Limb (tissue), 2 donors: ENCODE measurements around the gene FMNL2.
A peak's percentile ranks its signal among the peaks of the same experiment; 100 is the strongest.

Experiments used
- DNase-seq, 2 donors: peaks; one replicate each; pipeline ENCODE4 v3.0.0-alpha.2; 2016; ENCODE audit errors: extremely low spot score in 2 of 2

Gene FMNL2

DNA sequence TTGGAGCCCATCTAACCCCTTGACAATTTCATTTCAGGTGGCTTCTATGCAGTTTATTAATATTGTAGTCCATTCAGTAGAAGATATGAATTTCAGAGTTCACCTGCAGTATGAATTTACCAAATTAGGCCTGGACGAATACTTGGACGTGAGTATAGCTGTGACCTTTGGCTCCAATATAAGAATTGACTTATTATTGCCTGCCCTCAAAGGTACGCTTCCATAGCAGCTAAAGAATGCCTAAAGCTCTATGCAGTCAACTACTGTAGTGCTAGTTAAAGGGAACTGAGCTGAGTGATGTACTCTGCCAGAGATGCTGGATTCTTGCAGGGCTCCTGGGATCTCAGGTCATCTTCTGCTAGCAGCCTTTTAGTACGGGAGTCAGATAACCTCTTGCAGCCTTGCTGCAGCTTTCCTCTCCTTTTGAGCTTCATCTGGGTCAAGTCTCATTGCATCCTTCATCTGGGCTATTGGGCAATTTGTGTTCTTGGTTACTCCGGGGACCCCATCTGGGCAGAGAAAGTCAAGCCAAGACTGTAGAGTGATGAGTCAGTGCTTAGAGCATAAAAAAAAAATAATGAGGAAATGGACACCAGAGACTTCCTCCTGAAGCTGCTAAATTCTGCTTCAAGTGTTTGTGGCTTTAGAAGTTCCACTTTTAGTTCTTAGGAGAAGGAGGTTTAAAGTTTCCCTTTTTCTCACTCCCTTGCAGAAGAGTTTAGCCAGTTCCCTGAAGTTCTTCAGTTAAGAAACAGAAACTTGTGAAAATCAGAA is 276.7 kb downstream of the FMNL2 start:
- no peak for DNase-seq

DNA sequence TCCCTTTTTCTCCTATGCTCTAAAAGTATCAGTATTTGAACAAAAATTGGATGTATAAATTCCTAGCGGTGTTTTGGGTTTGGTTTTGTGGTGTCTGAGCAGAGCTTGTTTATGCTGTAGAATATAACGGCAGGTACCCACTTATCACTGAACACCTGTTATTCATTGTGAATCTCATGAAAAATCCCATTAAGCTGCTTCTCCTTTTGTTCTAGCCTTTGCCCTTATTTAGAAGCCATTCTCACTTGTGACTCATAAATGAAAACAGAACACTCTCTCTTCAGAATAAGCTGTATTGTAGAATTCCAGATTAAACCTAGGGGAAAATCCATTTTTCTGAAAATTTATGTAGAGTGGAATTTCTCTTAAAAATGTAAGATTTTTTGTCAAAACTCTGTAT is 278.3 kb downstream of the FMNL2 start:
- DNase-seq = no peak

- no peak for DNase-seq
These were observed 280.2 kb downstream of the FMNL2 start for GRCh38 chr2:152615177-152615576.

- DNase-seq = no peak
These were observed 282.6 kb downstream of the FMNL2 start for GRCh38 chr2:152617456-152618192.

DNA sequence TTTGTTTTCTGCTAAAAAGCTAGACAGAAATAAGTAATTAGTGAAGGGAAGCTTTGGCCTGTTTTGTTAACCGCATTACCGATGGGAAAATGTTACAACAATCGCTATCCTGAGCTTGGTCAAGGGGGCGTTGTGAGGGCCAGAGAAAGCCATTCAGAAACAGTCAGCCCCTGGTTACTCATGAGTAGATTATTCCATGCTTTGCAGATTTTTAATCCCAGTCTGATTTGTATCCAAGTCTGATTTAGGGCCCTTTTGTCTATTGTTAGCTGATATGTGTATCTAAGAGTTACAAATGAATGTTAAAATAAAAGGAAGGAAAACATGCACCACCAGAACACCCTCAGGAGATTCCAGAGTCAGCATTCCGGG is 283.2 kb downstream of the FMNL2 start:
- DNase-seq = no peak

DNA sequence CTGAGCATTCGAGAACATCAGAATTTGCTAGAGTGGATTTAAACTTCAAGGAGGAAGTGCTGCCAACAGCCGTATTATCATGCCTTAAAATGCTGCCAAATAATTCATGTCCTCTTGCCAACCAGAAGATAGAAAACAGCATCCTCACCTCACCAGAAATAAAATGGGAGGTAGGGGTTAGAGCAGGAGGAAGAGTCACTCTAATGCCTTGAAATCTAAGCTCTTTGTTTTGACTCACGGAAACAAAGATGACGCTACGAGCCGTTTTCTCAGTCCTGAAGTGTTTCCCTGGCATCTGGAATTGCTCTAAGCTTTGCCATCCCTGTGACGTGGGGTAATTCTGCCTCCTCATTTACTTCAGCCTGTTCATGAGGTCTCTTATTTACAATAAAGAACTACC is 285.2 kb downstream of the FMNL2 start:
- DNase-seq = no peak

DNA sequence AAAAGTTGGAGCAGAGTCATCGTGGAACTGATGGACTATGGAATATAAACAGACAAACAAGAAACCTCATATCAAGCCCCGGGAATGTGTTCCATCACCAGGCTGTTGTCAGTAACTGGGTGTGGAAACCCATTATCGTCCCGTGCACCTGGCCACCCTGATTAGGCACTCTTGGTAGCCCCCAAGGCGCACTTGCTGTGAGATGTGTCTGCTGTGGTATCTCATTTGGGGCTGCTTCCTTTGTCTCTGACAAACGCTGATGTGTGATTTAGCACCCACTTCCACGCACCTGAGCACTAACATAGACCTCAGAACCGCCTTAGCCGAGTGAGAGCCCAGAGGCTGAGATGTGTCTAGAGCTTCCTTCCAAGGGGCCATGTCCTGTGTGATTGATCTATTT is 286.0 kb downstream of the FMNL2 start:
- no peak for DNase-seq

- DNase-seq = peak in 1 of 2 donors; percentile 39
These were observed 287.2 kb downstream of the FMNL2 start for GRCh38 chr2:152622219-152622618.

GRCh38 chr2:152623076-152623740 is 288.2 kb downstream of the FMNL2 start:
- DNase-seq = no peak

GRCh38 chr2:152623775-152624174 is 288.8 kb downstream of the FMNL2 start:
- no peak for DNase-seq

DNA sequence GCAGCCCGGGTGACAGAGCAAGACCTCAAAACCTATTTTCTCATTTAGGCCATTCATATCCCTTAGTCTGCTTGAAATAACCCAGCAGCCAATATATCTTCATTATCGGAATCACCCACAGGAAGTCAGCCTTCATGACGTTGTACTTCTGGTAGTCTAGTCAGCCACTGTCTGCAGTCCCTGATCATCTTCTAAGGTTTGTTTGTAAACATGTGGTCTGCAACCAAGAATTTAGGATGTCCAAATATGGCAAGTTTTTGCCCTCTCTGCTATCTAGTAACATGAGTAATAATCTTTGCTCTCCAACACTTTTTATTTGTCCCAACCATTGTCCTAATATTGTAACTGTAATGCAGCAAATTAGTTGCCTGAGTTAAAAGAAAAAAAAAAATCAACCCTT is 289.8 kb downstream of the FMNL2 start:
- DNase-seq = no peak

DNA sequence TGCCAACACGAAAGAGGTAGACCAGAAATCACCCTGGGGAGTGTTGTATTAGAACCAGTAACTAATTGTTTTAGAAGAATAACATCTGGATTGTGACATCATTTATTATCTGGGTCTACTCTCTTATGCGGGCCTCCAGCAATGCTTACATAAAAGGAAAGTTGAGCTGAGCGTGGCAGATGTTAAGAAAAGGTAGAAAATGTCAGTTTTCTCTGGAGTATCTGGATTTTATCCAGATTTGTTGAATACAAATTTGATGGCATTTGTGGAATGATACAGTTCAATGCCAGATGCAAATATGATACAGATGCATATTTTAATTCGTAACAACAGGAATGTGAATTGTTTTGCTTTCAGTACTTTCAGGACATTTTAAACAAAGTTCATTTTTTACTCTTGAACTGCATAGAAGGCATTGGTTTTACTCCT is 292.0 kb downstream of the FMNL2 start:
- DNase-seq = no peak

DNA sequence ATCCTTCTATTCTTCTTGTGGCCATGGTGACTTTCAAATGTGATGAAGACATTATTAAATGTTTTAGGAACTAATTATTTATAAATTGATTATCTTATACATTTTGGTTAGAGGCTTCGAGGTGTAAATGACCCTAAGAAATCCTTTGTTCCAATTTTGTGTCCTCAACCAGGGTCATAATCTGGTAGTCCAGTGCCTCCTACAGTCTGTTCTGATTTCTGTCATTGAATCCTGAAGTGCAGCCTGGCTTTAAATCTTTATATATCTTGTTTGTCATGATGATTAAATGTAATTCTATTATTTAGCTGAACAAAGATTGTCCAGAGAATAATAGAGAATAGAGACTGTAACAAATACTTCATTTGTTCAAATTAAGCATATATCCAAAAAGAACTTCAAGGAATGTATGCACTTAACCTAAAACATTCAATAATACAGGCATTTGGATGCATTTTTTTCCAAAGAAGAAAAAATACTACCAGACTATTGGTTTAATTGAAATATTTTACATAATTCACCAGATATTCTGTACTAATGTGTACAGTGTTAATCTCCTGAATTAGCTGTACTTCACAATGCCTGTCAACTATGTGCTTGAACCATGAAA is 292.5 kb downstream of the FMNL2 start:
- no peak for DNase-seq

GRCh38 chr2:152629202-152629601 is 294.2 kb downstream of the FMNL2 start:
- DNase-seq = no peak

DNA sequence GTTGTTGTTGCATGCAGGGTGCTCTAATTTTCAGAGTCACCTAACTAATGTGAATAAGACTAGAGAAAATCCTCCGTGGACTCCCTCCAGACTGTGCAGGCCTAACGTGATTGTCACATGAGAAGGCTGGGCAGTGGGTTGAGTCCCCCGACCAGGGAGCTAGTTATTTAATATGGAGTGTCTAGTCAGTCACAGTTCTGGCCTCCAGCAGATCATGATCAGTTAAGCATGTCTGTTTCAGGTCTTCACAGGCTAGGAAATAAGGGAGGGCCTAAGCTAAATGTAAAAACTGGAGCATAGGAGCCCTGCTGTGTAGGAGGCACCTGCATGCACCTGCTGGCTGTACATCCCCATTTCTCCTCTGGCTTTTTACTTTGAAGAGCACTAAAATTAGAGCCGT is 295.5 kb downstream of the FMNL2 start:
- DNase-seq = no peak

- DNase-seq = no peak
These were observed 297.8 kb downstream of the FMNL2 start for GRCh38 chr2:152632736-152633135.

DNA sequence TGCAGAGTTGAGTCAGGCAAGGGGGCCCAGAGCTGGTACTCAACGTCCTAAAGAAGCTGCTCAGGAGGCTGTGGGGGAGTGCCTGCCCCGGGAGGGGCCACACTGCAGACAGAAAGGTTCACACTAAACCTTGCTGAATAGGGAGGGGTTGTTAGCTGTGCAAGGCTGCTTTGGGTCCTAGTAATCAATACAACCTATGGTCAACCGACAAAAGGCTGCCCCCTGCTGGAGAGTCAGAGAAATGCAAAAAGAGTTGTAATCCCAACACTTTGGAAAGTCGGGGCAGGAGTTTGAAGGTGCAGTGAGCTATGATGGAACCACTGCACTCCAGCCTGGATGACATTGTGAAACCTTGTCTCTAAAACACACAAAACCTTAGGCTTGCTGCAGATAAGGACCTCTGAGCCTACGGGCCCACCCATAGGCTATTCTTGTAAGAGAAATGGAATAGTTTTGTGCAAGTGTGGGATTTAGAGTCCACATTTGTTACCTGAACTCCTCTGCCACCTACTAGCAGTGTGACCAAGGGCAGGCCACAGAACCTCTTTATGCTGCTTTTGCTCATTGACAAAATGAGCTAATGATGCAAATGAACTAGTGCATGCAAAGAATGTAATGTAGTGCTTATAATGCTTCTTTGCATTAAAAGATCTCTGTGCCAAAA is 300.8 kb downstream of the FMNL2 start:
- peak; percentile 62 to 80 for DNase-seq

DNA sequence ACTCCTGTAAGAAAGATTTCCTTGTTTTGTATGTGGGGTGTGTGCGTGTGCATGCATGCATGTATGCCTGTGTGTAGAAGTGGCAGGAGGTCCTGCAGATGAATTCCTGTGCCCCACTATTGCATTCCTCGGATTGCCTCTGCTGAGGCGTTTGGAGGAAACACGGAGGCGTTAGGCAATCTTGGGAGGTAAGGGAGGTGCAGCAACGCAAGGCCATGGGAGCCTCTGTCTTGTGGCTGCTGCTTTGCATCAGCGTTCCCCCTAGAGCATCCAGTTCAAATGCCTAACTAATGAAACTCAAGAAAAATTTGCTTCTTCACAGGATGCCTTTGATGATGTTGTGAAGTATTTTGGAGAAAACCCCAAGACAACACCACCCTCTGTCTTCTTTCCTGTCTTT is 302.3 kb downstream of the FMNL2 start:
- DNase-seq = no peak

- DNase-seq = no peak
These were observed 303.1 kb downstream of the FMNL2 start for GRCh38 chr2:152638056-152638455.

DNA sequence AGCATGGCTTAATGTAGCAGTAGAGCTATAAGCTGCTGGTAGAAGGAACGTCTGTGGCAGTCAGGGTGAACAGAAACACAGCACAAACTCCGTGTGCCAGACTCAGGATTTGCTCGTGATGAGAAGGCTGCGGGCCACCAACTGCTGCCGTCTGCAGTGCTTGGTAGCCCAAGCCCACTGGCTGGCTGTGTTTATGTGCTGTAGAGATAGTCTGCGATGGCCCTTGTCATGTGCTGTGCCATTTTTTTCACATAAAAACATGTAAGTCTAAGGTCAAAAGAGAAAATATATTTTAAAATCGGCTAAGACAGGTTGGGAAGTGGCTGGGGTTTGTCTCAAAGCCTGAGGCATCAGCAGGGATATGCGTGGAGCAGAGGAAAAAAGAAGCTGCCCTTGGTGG is 303.6 kb downstream of the FMNL2 start:
- DNase-seq = no peak

GRCh38 chr2:152644189-152644873 is 309.4 kb downstream of the FMNL2 start:
- no peak for DNase-seq
